GM18951 (cell line): Measurements from ENCODE around the gene WWP2.
"Not testable (repeated sequence)": the region's sequence is repeated elsewhere in the genome, so short reads cannot be mapped to it uniquely, and the experiment has no call there.

ENCODE experiments used
- POLR2A ChIP-seq: IDR thresholded peaks from 4 replicates; pipeline ENCODE4 v1.6.1; 2011; ENCODE audit warnings: mild to moderate bottlenecking; ENCODE audit not compliant: insufficient read length, insufficient read depth; ENCODE audit errors: extremely low read depth
- in situ Hi-C: fragments of 300-500 bp; cut with MboI; formaldehyde crosslinking; loops from one replicate; pipeline ENCODE4 v1.12.0; 2022; ENCODE audit warnings: low sequenced_read_pairs, mixed read lengths, inconsistent platforms; ENCODE audit not compliant: unreplicated experiment

WWP2 gene

DNA sequence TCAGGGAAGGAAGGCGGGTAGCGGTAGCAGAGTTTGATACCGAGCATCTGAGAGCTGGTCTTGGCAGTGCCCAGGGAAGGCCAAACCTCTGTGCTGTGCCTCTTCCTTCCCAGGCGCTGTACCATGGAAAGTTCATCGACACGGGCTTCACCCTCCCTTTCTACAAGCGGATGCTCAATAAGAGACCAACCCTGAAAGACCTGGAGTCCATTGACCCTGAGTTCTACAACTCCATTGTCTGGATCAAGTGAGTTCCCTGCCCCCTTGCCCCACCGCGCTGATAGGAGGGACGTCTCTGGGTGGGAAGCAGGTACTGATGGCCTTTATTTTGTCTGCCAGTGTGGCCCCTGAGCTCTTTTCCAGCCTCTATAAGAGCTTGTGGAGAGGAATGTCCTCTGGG, 173.6 kb downstream of the WWP2 start:
- no peak for TF ChIP-seq POLR2A
- in situ Hi-C loops = no loop called here

DNA sequence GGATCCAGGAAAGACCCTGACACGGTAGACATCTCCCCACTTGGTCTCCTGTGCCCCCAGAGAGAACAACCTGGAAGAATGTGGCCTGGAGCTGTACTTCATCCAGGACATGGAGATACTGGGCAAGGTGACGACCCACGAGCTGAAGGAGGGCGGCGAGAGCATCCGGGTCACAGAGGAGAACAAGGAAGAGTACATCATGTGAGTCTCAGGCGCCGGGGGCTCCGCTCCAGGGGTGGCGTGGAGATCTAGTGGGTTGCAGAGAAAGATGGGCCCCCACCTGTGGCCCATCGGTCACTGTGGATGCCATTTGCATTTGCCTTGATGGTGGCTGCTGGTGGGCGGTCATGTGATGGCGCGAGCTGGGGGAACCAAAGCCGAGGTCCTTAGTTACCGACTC, 174.1 kb downstream of the WWP2 start:
- TF ChIP-seq POLR2A = no peak
- in situ Hi-C loops = no loop called here

DNA sequence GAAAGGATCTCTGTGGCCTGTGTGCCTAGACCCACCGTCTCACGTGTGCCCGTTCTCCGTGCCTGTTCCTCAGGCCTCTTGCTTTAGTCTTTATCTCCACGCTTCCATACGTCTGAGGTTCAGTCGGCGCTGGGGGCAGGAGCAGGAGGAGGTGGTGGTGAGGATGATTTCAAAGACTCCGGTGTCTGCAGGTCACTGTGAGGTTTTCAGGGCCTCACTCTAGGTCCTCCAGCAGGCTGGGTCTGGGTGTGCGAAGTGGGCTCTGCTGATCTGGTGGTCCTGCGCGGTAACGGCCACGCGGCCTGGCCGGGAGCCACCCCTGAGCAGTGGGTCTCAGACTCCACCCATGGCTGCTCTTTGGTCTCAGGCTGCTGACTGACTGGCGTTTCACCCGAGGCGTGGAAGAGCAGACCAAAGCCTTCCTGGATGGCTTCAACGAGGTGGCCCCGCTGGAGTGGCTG, 174.6 kb downstream of the WWP2 start:
- in situ Hi-C loops = no loop called here
- no peak for TF ChIP-seq POLR2A

DNA sequence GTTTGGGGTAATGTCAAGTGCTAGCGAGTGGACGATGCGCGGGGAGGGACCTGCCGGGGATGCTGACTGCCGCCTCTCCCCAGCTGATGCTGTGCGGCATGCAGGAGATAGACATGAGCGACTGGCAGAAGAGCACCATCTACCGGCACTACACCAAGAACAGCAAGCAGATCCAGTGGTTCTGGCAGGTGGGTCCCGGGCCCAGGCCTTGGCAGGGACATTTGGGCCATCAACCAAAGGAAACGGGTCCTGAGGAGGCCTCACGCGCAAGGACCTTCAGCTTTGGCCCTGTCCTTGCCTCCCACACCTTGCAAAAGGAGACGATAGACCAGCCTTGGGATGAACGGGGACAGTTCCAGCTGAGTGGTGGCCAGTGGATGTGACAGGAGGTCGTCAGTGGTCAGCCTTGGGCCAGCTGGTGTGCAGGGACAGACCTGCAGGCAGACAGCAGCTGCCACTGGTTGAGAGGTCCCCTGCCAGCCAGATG, 175.4 kb downstream of the WWP2 start:
- TF ChIP-seq POLR2A = no peak
- in situ Hi-C loops = no loop called here

DNA sequence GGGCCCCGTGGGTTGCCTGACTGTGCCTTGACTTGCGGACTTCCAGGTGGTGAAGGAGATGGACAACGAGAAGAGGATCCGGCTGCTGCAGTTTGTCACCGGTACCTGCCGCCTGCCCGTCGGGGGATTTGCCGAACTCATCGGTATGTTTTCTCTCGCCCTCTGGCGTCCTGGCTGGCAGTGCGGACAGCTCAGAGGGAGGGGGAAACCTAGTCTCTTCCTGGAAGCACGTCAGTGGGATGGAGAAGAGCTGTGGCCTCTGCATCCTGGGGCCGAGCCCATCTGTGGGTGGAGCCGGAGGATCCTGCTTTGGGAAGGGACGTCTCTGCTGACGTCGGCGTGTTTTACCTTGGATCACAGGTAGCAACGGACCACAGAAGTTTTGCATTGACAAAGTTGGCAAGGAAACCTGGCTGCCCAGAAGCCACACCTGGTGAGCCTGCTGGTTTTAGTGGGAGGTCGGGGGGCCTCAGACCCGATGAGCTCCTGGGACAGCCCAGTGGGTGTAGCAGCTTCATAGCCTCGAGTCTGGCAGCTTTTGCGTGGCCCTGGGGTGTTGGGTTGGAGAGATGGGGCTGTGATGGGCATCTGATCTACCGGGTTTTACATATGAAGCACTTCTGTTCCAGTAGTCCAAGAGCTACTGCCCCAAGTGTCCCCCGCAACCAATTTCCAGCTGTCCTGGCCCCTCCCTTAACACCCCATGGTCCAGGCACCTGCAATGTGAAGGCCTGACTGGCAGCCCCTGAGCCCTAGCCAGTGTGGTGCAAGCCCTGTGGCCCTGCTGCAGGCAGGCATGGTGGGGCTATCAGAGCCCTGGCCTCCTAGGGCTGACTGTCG, 177.1 kb downstream of the WWP2 start:
- in situ Hi-C loops = no loop called here
- TF ChIP-seq POLR2A = no peak

DNA sequence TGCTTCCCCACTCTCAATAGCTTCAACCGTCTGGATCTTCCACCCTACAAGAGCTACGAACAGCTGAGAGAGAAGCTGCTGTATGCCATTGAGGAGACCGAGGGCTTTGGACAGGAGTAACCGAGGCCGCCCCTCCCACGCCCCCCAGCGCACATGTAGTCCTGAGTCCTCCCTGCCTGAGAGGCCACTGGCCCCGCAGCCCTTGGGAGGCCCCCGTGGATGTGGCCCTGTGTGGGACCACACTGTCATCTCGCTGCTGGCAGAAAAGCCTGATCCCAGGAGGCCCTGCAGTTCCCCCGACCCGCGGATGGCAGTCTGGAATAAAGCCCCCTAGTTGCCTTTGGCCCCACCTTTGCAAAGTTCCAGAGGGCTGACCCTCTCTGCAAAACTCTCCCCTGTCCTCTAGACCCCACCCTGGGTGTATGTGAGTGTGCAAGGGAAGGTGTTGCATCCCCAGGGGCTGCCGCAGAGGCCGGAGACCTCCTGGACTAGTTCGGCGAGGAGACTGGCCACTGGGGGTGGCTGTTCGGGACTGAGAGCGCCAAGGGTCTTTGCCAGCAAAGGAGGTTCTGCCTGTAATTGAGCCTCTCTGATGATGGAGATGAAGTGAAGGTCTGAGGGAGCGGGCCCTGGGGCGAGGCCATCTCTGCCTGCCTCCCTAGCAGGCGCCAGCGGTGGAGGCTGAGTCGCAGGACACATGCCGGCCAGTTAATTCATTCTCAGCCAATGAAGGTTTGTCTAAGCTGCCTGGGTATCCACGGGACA, 177.9 kb downstream of the WWP2 start:
- in situ Hi-C loops = no loop called here
- TF ChIP-seq POLR2A = no peak

DNA sequence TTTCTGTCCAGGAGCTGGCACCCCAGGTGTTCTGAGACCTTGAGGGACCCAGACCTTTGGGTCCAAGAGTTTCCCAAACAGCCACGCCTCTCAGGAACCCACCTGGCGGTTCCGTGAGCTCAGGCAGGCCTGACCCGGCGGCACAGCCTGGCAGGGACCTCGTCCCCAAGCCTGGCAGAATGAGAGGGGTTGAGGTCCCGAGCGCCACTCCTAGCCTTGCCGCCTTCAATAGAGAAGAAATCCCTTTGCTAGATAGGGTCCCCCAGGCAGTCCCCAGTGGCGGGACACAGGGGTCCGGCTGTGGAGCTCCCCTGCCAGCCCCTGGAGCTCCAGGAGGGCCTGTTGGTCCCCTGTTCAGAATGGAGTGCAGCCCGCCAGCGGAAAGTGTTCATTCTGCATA, 178.5 kb downstream of the WWP2 start:
- in situ Hi-C loops = no loop called here
- TF ChIP-seq POLR2A = no peak

DNA sequence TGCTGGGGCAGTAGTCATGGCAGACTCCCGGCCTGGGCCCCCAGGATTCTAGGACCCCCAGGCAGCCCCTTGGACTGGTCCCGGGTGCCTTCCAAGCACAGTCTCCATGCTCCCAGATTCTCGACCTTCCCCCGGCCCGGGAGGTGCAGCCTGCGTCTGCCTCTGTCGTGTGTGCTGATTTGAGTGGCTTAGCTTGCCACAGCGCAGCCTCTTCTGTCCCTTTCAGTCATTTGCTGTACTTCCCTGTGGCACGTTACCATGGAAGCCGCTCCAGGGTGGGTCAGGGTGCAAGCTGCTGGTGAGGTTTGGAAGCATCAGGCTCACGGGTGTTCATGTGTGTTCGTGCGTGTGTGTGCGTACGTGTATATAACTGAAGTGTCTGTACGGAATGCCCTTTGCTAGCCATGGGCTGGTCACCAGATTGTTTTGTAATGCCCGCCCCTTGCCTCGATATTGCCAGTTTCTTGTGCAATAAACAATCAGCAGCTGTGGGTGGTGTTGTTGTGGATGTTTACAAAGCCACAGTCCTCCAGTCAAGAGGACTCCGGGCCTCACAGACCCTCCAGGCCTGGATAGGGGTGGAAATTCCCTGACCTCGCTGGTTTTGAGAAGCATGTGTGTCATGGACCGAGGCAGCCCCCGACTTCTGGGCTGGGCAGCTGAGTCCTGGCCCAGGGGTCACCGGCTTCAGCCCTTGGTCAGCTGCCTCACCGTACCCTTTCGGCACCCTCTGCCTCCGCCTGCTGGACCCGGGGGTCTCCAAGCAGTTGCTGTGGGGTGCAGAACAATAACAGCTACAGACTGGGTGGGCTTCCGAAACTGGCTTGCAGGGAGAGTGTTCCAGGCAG, 179.3 kb downstream of the WWP2 start:
- in situ Hi-C loops = no loop called here
- no peak for TF ChIP-seq POLR2A

DNA sequence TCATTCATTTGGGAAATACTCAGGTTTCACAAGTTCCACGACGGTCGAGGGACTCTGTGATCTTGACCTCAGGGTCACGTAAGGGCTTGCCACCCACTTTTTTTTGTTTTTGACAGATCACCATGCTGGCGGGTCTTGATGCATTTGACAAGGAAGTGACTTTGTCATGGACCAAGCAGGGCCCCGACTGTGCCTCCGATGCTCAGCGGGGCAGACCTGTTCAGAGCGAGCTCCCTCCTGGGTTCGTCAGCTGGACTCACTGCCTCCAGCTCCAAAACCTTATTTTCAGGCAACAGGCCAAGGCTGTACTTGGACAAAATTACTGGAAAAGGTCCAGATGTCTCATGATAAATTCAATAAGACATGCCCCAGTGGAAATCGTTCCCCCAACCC, 180.0 kb downstream of the WWP2 start:
- no peak for TF ChIP-seq POLR2A
- in situ Hi-C loops = no loop called here

DNA sequence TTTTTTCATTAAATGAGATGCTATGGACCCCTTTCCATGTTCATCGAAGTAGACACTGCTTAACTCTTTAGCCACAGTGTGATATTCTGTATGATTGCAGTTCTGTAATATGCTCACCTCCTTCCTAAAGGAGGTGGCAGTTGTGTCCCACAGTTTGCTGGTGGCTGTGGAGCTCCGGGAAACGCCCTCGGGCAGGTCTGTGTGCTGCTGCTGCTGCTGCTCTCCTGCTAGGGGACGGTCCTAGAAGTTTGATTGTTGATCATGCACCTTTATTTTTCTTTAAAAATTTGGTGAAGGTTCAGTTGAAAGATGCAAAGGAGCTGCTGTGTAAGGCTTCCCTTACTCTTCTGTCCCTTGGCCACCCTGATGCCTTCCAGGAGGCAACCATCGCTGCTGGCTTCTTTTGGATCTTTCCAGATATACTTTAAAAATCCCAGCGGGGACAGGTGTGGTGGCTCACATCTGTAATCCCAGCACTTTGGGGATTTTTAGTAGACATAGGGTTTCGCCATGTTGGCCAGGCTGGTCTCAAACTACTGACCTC, 180.6 kb downstream of the WWP2 start:
- in situ Hi-C loops = no loop called here
- no peak for TF ChIP-seq POLR2A

DNA sequence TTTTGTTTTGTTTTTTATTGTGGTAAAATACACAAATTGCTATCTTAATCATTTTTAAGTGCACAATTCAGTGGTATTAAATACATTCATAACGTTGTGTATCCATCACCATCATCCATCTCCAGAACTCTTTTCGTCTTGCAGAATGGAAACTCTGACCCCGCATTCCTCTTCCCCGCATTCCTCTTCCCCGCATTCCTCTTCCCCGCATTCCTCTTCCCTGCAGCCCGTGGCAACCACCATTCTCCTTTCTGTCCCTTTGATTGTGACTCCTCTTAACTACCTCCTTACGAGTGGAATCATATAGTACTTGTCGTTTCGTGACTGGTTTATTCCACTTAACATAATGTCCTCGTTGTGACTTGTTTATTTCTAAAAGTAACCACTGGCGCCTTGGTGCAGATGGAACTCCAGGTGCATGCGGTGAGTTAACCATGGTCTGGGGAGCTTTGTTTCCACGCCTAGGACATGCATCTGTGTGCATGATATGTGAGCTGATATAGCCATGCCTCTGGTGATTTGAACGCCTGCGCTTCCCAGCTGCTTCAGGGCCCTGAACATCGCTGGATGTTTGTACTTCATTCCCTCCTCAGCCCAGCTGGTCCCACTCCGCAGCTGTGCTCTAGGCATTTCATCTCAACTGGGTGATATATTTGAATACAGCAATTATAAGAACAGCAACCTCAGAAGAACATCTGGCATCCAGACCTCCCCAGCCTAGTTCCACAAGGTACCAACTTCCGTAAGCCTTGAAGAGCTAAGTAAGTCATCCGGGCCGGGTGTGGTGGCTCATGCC, 181.3 kb downstream of the WWP2 start:
- in situ Hi-C loops = not testable (repeated sequence)

DNA sequence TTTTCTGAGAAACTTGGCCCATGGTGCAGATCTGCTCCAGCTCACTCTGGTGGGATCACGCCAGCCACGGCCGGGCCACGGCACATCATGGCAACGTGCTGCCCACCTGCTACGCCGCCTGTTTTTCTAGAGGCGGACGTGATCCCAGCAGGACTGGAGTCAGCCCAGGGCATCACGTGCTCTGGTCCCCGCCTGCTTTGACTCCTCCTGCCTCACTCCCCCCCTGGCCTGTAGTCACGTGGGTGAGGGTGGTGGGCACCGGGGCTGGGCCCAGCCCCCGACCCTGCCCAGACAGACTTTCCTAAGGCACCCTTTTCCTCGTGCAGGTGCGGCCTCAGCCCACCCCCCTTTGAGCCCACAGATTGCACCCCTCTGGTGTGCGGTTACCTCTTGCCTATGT, 188.3 kb downstream of the WWP2 start:
- in situ Hi-C loops = loop anchor here (25.0 kb wide), 1 partner anchor 237 kb away; no protein-coding TSS in a partner anchor

DNA sequence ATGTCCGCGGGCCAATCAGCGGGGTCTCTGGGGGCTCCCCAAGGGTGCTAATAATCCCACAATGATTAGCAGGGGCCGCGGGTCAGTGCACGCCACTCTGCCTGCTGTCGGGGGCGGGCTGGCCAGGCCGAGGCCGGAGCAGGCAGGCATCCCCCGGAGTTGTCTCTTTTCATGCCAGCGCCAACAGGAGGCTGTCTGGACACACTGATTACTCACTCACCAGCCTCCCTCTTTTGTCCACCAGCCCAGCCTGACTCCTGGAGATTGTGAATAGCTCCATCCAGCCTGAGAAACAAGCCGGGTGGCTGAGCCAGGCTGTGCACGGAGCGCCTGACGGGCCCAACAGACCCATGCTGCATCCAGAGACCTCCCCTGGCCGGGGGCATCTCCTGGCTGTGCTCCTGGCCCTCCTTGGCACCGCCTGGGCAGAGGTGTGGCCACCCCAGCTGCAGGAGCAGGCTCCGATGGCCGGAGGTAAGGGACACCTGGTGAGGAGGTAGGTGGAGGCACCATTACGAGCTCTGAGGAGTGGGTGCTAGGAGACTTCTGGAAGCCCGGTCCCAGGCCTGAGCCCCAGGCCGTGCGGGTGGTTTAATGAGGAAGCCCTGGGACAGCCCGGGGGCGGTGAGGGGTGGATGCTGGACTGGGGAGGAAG, 189.0 kb downstream of the WWP2 start, which contains the start of gene CLEC18A:
Gene CLEC18A, plus strand, starts transcription at position 318 of the 655 bp plus-strand sequence. Its CDS starts 33 bp downstream, at position 351.
- in situ Hi-C loops = loop anchor here (25.0 kb wide), 1 partner anchor 236 kb away; no protein-coding TSS in a partner anchor

DNA sequence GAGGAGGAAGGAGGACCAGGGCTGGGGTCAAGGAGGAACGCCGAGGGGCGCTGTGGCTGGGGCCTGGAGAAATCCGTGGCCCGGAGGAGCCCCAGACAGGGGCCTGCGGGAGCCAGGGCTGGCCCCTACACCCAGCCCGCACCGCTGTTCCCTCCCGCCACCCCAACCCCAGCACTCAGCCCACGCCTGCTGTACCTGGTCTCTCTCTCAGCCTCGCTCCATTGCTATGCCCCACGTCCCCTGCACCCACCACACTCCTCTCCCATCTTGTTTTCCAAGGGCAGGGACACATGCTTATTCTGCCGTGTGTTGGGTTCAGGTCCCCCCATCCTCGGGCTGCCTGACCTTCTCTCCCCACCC, 189.5 kb downstream of the WWP2 start:
- in situ Hi-C loops = loop anchor here (25.0 kb wide), 1 partner anchor 236 kb away; no protein-coding TSS in a partner anchor

DNA sequence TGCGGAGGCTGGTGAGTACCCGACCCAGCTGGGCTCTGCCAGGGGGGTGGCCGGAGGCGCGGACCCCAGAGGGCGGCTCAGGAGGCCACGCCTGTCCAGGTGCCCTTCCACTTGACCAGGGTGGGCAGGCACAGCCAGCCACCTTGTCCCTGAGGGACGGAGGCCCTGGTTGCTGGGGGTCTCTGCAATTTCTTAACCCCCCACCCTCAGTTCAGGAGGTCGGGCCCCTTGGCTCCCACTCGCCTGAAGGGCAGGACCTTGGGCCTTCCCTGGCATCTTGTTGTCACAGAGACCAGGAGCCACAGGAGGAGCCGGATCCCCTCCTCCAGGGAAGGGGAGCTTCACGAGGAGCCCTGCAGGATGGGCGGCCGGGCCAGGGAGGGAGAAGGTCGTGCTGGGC, 190.0 kb downstream of the WWP2 start:
- in situ Hi-C loops = loop anchor here (25.0 kb wide), 1 partner anchor 235 kb away; no protein-coding TSS in a partner anchor

DNA sequence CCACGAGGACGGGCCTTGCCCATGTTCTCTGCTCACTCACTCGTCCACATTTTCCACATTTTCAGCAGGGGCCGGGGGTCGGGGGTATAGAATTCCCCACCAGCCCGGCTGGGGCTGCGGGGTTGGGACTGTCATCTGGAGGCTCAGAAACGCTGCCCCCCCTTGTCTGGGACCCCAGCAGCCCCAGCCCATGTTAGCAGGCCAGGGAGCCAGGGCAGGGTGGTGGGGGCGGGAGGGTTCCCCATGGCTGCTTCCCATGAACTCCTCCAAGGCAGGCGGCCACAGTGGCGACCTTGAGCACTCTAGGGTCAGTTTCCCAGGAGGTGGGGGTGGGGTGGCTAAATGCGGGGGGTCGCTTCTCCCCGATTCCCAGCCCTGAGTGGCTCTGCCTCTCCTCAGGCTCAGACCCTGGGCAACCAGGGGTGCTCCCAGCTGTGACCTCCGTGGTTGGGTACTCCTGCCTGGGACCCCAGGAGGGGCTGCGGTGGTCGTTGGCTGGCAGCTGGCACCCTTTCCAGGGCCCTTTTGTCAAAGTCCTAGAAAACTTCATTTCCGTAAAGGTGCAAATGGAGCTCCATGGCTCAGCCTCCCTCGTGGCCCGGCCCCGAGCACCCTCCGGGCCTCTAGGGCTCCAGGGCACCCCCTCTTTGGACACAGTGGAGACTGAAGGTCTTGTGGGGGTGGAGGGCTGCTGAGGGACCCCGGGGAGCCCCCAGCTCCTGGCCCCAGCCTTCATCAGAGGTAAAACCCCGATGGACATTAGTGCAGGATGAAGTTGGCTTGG, 190.6 kb downstream of the WWP2 start:
- in situ Hi-C loops = loop anchor here (25.0 kb wide), 1 partner anchor 235 kb away; no protein-coding TSS in a partner anchor

DNA sequence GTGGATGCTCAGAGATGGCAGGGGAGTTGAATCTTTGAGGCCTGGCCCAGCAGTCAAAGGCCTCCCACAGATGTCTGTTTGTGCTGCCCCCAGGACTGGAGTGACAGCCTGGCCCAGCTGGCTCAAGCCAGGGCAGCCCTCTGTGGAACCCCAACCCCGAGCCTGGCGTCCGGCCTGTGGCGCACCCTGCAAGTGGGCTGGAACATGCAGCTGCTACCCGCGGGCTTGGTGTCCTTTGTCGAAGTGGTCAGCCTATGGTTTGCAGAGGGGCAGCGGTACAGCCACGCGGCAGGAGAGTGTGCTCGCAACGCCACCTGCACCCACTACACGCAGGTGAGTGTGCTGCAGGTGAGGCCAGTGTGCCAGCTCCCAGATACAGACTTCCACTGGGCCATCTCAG, 192.1 kb downstream of the WWP2 start:
- in situ Hi-C loops = loop anchor here (25.0 kb wide), 1 partner anchor 233 kb away; no protein-coding TSS in a partner anchor
